Gastrocnemius medialis (tissue), 4 donors: Measurements from ENCODE around the gene OPCML. TPM values are rescaled to one million over a fixed set of nuclear protein-coding genes. Genes with fewer than 3 reads are reported as not detected.

ENCODE experiments used
- ATAC-seq, 2 donors: fragments of 150-250 bp; one replicate each; pipeline ENCODE4 v1.9.1; 2016
- DNase-seq, 2 donors: peaks; one replicate each; pipeline ENCODE4 v3.0.0-alpha.2; 2019
- H3K27ac ChIP-seq, 4 donors: fragments of 200-600 bp; sonication (generic); 1 replicate in 1 of 4; 2 replicates in 3 of 4; pipeline ENCODE4 v1.5.1; 2016 to 2018; ENCODE audit warnings: mild to moderate bottlenecking in 2 of 4, moderate library complexity in 1 of 4
- H3K27me3 ChIP-seq, 3 donors: fragments of 200-600 bp; sonication (generic) in 2 of 3; 1 replicate in 1 of 3; 2 replicates in 2 of 3; pipeline versions ENCODE4 v1.5.1 to v1.6.0; 2016 to 2019; ENCODE audit warnings: mild to moderate bottlenecking in 1 of 3, moderate library complexity in 1 of 3
- H3K36me3 ChIP-seq, 2 donors: fragments of 200-600 bp; sonication (generic) in 1 of 2; one replicate each; pipeline ENCODE4 v1.5.1; 2017 to 2018
- H3K4me1 ChIP-seq, 2 donors: fragments of 200-600 bp; sonication (generic) in 1 of 2; one replicate each; pipeline ENCODE4 v1.5.1; 2016 to 2017; ENCODE audit warnings: mild to moderate bottlenecking in 2 of 2
- H3K4me3 ChIP-seq, 4 donors: fragments of 200-600 bp; sonication (generic) in 3 of 4; 1 replicate in 1 of 4; 2 replicates in 3 of 4; pipeline ENCODE4 v1.5.1; 2016 to 2019; ENCODE audit warnings: mild to moderate bottlenecking in 2 of 4
- H3K9me3 ChIP-seq, 3 donors: fragments of 200-600 bp; sonication (generic) in 2 of 3; 1 replicate in 1 of 3; 2 replicates in 2 of 3; pipeline ENCODE4 v1.5.1; 2016 to 2019
- POLR2A ChIP-seq, 2 donors: fragments of 450-650 bp; IDR thresholded peaks; one replicate each; pipeline ENCODE4 v1.6.1; 2017; ENCODE audit warnings: antibody characterized with exemption in 2 of 2, mild to moderate bottlenecking in 2 of 2, moderate library complexity in 2 of 2
- in situ Hi-C, 4 donors: fragments of 200-750 bp; cut with MboI; loops; one replicate each; pipeline versions ENCODE4 v1.15.0 to v1.8.0; 2017; ENCODE audit warnings: low sequenced_read_pairs in 4 of 4
- intact Hi-C: fragments of 100-400 bp; cut with DNase I; formaldehyde crosslinking; loops from one replicate; pipeline ENCODE4 v1.15.1; 2023; ENCODE audit warnings: low total_unique reads
- total RNA-seq, 4 donors: library from RNA; depleted of rRNA; stranded (reverse); fragments of >200 nt; gene quantifications; one replicate each; pipeline versions ENCODE4 v1.1.0 to v1.2.3, GENCODE V29; 2016
- TF ChIP-seq, protein P1 (sequence below), 5 experiments: fragments of 450-650 bp in 3 of 5; fragments of 200-600 bp in 2 of 5; sonication (generic) in 2 of 5; IDR thresholded peaks in 4 of 5; conservative IDR thresholded peaks in 1 of 5; 1 replicate in 4 of 5; 2 replicates in 1 of 5; pipeline ENCODE4 v1.5.1; 2016 to 2019; ENCODE audit warnings: antibody characterized with exemption in 5 of 5, mild to moderate bottlenecking in 3 of 5, moderate library complexity in 3 of 5

OPCML gene
- total RNA-seq, 4 donors from 2014 or later = not detected

GRCh38 chr11:133576351-133576750 is 44.0 kb upstream of the OPCML start:
- no peaks in the 10 kb centered on the region for H3K4me1 ChIP-seq
- DNase-seq (no peak), ATAC-seq (no peak)
- H3K36me3 ChIP-seq = no peaks in the 10 kb centered on the region
- in situ Hi-C loops = no loop called here
- no peaks in the 10 kb centered on the region for H3K9me3 ChIP-seq
- no peak overlapping the region for H3K4me3 ChIP-seq
- no peak overlapping the region for H3K27ac ChIP-seq
- TF ChIP-seq POLR2A (IDR thresholded peaks at IDR 0.05) = no peak
- TF ChIP-seq, protein P1, sequence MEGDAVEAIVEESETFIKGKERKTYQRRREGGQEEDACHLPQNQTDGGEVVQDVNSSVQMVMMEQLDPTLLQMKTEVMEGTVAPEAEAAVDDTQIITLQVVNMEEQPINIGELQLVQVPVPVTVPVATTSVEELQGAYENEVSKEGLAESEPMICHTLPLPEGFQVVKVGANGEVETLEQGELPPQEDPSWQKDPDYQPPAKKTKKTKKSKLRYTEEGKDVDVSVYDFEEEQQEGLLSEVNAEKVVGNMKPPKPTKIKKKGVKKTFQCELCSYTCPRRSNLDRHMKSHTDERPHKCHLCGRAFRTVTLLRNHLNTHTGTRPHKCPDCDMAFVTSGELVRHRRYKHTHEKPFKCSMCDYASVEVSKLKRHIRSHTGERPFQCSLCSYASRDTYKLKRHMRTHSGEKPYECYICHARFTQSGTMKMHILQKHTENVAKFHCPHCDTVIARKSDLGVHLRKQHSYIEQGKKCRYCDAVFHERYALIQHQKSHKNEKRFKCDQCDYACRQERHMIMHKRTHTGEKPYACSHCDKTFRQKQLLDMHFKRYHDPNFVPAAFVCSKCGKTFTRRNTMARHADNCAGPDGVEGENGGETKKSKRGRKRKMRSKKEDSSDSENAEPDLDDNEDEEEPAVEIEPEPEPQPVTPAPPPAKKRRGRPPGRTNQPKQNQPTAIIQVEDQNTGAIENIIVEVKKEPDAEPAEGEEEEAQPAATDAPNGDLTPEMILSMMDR (IDR thresholded peaks at IDR 0.05 in 4 of 5, conservative IDR thresholded peaks at IDR 0.05 in 1 of 5) = no peak
- intact Hi-C loops = no loop called here
- H3K27me3 ChIP-seq = no peaks in the 10 kb centered on the region

DNA sequence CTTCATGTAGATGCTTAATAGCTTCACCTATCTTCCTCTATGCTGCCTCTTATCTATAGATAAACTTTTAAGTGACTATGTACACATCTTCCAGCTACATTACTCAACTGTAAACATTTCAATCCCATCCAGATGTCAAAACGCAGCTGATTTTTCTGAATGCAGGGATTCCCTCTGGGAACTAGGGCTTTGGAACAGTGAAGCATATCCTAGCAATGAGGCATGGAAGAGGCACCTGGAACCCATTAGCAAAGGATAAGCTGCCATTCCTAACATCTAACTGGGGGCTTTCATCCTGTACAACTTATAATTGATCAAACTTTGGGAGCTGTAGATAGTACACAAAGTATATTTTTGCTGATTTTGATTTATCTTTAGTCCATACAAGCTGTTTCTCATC is 40.8 kb upstream of the OPCML start:
- ATAC-seq = no peak
- in situ Hi-C loops (no loop called here), intact Hi-C loops (no loop called here)
- Histone ChIP-seq H3K27me3 (no peaks in the 10 kb centered on the region), H3K4me3 (no peak overlapping the region), H3K36me3 (no peaks in the 10 kb centered on the region), H3K9me3 (no peaks in the 10 kb centered on the region), H3K4me1 (no peaks in the 10 kb centered on the region), H3K27ac (no peak overlapping the region)
- no peak for TF ChIP-seq POLR2A (IDR thresholded peaks at IDR 0.05)
- TF ChIP-seq, protein P1 (IDR thresholded peaks at IDR 0.05 in 4 of 5, conservative IDR thresholded peaks at IDR 0.05 in 1 of 5) = no peak
- DNase-seq = no peak

DNA sequence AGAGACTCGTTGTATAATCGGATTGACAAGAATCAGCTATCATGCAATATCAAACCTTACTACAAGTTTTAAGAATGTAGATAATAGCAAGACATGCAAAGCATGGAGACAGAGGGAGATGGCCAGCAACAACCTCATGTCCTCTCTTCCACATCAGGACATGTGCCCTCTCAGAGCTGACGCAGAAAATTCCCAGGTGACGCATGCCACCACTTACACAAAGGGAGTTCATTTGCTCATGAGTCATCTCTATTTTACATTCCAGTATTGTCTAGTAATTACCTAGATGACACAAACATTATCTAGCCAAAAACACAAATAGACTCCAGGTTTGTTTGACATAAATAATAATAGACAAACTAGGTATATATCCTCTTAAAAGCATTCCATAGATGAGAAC is 38.1 kb upstream of the OPCML start:
- in situ Hi-C loops (no loop called here), intact Hi-C loops (no loop called here)
- no peak for ATAC-seq
- no peaks in the 10 kb centered on the region for H3K4me1 ChIP-seq
- no peak overlapping the region for H3K27ac ChIP-seq
- no peak for DNase-seq
- no peaks in the 10 kb centered on the region for H3K36me3 ChIP-seq
- no peak overlapping the region for H3K4me3 ChIP-seq
- TF ChIP-seq, protein P1 (IDR thresholded peaks at IDR 0.05 in 4 of 5, conservative IDR thresholded peaks at IDR 0.05 in 1 of 5) = no peak
- H3K9me3 ChIP-seq = no peaks in the 10 kb centered on the region
- H3K27me3 ChIP-seq = no peaks in the 10 kb centered on the region

- no peak for DNase-seq
- H3K4me1 ChIP-seq = no peaks in the 10 kb centered on the region
- intact Hi-C loops = no loop called here
- no peaks in the 10 kb centered on the region for H3K36me3 ChIP-seq
- TF ChIP-seq, protein P1 (IDR thresholded peaks at IDR 0.05 in 4 of 5, conservative IDR thresholded peaks at IDR 0.05 in 1 of 5) = no peak
- no peak for TF ChIP-seq POLR2A (IDR thresholded peaks at IDR 0.05)
- H3K9me3 ChIP-seq = no peaks in the 10 kb centered on the region
- peaks cover 0 to 6% (median 0%) of the 10 kb centered on the region in 3 donors for H3K27me3 ChIP-seq
- H3K27ac ChIP-seq = no peak overlapping the region
- no peak overlapping the region for H3K4me3 ChIP-seq
- in situ Hi-C loops = no loop called here
- ATAC-seq = no peak
Measured at GRCh38 chr11:133563505-133564025, 31.3 kb upstream of the OPCML start.

GRCh38 chr11:133560472-133560855 is 28.2 kb upstream of the OPCML start:
- H3K27ac ChIP-seq = no peak overlapping the region
- in situ Hi-C loops (no loop called here), intact Hi-C loops (no loop called here)
- H3K27me3 ChIP-seq = peaks cover 0 to 6% (median 0%) of the 10 kb centered on the region in 3 donors
- H3K4me3 ChIP-seq = no peak overlapping the region
- H3K9me3 ChIP-seq = no peaks in the 10 kb centered on the region
- no peaks in the 10 kb centered on the region for H3K4me1 ChIP-seq
- H3K36me3 ChIP-seq = no peaks in the 10 kb centered on the region
- no peak for ATAC-seq
- TF ChIP-seq, protein P1 (IDR thresholded peaks at IDR 0.05 in 4 of 5, conservative IDR thresholded peaks at IDR 0.05 in 1 of 5) = no peak
- no peak for TF ChIP-seq POLR2A (IDR thresholded peaks at IDR 0.05)
- DNase-seq = no peak
